A204.1 (cell line): Measurements from ENCODE around the gene DNAH17.

Experiments
- FAIRE-seq: peaks from 2 replicates; lab custom pipeline; 2012; peaks lifted over from hg19 to GRCh38; lab: Jason Lieb, UNC

Gene DNAH17

DNA sequence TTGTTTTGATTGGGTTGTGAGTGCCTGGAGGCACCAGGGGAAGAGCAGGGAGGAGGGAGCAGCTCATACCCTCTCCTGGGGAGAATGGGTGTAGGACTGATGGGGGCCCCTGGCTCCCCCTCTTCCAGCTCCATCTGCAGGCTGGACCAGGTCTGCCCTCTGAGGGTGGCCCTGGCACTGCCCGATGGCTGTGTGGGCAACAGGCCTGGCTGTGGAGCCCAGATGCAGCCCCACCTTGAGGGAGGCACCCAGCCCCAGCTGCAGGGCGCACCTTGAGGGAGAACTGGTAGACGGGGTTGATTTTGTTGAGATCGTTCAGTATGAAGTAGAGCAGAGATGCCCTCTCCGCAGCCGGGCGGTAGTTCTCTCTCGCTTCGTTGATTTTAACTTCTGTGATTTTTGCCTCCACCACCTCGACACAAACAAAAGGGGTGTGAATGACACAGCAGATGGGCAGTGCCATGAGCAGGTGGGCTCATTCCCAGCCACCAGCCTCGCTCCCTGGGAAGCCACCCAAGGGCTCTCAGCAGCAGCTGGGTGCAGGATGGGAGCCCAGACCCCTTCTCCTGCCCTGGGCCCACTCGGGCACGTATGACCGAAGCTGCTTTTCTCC lies 127.1 kb downstream of the DNAH17 start:
- no peak for FAIRE-seq

DNA sequence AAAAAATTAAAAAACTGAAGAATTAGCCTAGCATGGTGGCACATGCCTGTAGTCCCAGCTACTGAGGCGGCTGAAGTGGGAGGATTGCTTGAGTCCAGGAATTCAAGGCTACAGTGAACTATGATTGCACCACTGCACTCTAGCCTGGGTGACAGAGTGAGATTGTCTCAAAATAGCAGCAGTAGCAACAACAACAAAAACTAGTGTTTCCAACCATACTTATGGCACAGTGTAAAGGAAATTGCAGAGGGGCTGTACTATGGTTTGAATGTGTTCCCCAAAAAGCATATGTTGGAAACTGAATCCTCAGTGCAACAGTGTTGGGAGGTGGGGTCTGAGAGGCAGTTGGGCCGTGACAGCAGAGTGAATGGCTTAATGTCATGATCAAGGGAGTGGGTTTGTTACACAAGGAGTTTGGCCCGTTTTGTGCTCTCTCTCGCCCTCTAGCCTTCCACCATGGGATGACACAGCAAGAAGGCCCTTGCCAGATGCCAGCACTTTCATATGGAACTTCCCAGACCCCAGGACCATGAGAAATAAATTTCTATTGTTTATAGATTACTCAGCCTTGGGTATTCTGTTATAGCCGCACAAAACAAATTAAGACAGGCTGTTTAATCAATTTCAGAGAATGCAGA lies 128.7 kb downstream of the DNAH17 start:
- no peak for FAIRE-seq

GRCh38 chr17:78446833-78447232 lies 130.4 kb downstream of the DNAH17 start:
- FAIRE-seq = no peak

DNA sequence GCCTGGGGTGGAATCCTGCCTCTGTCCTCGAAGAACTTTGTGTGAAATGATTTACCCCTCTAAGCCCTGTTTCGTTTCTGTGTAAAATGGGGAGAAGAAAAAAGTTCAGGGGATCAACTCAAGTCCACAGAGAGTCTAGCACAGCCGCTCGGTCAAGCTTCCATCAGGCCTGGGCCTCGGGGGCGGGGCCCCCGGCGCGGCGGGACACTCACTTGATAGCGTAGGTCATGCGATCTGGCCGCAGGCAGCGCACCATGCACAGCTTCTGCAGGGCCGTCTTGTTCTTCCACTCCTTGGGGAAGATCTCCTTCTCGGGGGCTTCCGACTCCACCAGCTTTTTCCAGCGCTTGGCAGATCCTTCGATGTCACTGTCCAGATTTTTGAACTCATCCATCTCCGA lies 132.8 kb downstream of the DNAH17 start:
- FAIRE-seq = no peak

GRCh38 chr17:78442648-78443218 lies 134.5 kb downstream of the DNAH17 start:
- FAIRE-seq = no peak

DNA sequence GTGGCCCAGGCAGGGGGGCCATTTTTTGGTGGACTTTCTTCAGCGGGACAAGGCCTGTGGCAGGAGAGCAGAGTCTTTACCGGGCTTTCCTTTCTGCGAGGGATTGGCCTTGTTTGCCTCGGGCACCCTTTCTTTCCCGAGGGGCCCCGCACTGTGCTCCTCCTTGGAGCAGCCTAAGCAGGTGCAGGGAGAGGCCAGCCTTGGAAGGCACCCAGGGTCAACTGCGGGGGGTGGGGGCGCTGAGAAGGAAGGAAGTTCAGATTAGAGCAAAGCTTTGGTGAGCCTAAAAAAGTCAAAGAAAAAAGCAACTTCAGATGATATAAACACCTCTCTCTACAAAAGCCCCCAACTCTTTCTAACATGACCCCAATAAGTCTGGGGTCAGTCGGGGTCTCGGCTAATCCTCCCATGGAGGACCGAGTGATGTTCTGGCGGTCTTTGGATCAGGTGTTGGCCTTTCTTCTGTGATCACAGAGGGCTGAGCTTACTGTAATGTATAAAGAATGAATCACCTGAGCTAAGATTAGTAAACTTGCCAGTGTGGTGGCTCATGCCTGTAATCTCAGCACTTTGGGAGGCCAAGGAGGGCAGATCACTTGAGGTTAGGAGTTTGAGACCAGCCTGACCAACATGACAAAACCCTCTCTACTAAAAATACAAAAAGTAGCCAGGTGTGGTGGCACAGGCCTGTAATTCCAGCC lies 135.8 kb downstream of the DNAH17 start:
- FAIRE-seq = no peak

DNA sequence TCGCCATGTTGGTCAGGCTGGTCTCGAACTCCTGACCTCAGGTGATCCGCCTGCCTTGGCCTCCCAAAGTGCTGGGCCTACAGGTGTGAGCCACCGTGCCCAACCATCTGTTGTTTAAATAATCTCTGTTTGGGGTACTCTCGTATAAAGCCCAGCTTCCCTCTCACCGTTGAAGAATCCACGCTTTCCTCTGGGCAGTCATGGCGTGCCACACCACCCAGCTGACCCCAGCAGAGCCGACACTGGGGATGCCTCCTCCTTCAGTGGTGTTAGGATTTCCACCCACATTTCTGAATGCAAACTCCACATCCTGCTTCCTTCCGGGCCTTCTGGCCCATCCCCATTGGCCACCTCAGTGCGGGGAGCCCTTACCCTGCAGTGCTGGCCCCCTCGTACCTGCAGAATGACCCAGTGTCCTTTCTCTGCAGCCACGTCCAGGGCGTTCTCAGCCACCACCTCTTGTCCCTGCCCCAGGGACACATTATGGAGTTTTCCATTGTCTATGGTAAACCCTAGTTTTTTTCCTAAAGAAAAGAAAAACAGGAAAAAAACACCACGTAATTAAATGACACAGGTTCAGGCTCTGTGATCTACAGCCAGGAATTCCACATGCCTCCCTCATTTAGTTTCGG lies 138.4 kb downstream of the DNAH17 start:
- no peak for FAIRE-seq

DNA sequence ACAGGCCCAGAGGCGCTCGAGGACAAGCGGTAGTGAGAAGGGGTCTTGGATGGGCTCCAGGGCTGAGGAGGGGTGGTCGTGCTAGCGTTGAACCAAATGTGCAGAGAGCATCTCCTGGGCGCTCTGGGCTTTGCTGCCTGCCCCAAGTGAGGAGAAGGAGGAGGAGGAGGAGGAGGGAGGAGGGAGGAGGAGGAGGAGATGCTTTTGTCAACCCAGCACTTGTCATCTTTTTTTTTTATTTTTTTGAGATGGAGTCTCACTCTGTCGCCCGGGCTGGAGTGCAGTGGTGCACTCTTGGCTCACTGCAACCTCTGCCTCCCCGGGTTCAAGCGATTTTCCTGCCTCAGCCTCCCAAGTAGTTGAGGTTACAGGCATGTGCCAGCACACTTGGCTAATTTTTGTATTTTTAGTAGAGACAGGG lies 138.9 kb downstream of the DNAH17 start:
- no peak for FAIRE-seq

DNA sequence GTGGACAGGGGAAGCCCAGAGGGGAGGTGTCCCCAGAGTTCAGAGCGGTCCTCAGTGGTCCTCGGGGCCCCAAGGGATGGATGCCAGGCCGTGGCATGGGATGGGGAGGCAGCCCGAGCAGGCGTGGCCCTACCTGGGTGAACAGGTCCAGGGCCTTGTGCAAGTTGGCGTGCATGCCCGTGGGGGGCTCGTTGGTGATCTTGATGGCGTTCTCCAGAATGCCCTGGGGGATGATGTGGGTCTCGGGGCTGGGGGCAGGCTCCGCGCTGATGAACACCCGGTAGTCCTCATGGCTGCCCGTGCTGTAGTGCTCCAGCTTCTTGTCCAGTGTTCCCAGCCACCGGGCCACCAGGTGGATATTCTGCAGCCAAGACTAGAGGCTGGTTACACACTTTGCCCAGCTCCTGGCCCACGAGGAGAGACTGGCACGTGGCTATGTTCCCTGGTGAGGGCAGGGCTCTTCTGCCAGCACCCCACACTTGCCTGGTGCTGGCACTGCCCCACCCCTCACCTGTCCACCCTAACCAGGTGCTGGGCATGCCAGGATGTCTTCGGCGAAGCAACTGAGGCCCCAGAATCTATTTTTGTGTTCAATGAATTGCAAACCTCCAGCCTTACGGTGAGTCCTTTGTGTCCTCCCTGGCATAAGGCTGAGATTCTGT lies 139.6 kb downstream of the DNAH17 start:
- FAIRE-seq = no peak

- no peak for FAIRE-seq
Measured at GRCh38 chr17:78435330-78436005, 141.7 kb downstream of the DNAH17 start.

DNA sequence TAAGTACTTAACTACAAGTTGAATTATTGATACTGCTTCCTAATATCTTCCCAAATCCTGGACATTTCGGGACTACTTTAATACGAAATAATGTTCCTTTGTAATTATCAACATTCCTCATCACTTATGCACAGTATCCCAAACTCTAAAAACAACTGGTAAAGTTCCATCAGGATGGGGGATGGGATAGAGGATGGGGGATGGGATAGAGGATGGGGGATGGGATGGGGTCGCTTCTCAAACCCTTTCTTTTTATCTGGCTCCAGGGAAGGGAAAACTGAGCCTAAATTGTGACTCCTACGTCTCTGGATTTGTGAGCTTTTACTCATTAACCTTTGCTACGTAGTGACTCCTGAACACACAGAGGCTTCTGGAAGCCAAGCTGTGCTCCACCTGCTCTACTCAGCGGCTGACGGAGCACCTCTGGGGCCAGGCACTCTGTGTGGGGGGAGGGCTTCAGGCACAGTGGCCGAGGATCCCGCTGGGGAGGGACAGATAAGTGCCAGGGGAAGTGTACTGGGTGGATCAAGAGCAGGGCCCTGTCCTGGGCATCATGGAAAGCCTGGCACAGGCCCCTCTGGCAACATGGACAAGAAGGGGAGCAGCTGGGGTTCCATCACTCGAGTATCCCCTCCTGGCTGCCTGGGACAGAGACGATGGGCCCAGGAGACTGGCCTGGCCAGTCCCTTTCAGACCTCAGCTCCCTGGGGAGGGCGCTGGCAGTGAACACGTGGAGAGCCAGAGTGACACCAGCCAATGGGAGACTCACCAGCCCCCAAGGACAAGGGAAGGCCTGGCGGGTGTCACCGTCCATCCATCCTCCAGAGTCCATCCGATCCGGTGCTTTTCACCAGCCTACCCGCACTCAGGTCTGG lies 142.5 kb downstream of the DNAH17 start:
- FAIRE-seq = no peak

DNA sequence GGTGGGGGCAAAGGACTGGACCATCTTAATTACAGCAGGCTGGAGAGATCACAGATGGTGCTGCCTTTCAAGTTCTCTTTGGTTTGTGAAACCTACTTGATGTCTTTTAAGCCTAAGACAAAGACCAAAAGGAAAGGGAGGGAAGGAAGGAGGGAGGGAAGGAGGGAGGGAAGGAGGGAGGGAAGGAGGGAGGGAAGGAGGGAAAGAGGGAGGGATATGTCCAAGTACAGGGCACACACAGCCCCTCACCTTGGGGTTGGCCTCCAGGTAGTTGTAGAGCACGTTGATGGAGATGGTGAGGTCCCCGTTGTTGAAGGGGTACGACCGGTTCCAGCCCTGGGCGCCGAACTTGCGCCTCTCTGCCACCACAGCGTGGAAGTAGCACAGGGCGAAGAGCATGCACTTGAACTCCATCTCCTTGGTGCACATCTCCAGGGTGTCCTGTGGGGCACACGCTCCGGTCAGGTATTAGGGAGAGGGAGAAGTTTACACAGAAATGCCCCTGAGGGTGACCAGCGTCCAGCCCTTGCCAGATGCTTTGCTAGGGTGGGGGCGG lies 143.3 kb downstream of the DNAH17 start:
- no peak for FAIRE-seq

DNA sequence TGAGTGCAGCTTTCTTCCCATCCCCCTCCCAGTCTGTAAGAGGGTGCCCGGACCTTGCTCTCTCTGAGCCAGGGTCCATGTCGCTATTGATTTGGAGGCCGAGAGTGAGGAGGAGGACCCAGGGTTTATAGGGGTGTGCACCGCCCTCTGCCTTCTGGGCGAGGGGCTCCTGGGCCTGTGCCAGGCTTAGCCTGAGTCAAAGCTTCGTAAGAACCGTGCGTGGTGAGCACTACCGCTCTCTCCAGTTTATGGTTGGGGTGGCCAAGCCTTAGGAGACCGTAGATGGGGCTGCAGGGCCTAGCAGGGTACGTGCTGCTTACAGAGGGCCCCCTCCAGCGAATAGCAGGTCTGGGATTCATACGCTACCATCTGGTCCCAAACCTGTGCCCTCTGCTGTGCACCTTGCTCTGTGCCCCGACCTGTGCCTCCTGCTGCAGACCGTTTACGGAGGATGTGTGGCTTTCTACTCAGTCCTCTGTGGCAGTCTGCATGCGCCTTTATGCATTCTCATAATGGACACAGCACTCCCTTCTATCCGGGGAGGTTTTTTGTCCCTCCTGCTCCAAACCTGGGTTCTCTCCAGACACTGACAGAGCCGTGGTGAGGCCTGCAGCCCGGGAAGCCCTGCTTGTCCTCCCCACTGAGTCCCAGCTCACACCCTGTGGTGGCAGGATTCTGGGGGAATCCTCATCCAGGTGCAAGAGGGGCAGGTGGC lies 144.0 kb downstream of the DNAH17 start:
- no peak for FAIRE-seq

GRCh38 chr17:78432226-78433012 lies 144.8 kb downstream of the DNAH17 start:
- FAIRE-seq = no peak

GRCh38 chr17:78431692-78431958 lies 145.6 kb downstream of the DNAH17 start:
- no peak for FAIRE-seq

- FAIRE-seq = no peak
Measured at GRCh38 chr17:78430892-78431691, 146.1 kb downstream of the DNAH17 start.

DNA sequence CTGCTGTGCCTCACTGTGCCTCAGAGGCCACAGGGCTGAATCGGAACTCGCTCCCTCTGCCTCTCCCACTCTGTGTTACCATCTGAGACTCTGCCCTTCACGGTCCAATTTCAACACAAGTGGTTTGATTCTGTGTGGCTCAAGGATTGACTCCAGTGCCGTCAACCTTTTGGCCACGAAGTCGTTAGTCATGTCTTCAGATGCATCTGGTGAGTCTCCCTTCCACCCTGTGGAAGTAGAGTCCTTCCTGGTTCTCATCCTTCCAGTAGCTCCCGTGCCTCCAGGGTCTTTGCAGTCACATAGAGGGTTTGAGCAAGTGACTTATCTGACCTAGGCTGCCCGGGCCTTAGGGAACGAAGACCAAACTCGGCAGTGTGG lies 147.6 kb downstream of the DNAH17 start:
- FAIRE-seq = no peak

DNA sequence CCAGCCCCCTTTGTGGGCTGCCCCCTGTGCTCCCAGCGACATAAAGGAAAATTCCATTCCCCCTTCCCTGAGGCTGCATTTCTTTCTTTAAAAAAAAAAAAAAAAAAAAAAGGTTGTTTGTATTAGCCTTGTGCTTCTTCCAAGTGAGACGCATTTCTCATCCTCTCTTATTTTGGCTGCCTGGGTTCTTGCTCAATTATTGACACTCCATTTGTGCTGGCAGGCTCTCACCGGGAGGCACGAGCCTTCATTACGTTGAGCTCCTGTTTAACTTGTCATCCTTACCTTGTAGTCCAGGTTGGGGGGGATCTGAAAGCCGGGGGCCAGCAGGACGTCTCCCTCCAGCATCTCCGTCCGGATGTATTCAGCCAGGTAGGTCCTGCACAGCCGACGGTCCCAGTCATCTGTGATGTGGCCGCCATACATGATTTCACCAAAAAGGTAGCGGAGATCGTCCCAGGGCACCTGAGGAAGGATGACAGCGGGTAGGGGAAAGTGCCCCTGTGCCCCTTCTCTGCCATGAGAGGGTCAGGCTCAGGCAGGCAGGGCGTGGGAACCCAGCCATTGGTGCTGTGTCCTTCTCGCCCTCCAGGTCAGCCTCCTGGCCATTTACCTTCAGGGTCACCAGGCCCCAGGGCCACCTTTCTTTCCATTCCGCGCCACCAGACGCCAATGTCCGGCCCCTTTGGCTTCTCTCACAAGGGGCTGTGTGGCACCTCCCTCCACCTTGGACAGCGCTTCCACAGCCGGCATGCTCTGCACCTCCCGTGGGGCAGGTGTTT lies 148.2 kb downstream of the DNAH17 start:
- FAIRE-seq = no peak
